Stimulated activated CD4-positive, alpha-beta T cell treated with anti-CD3 and anti-CD28 coated beads, Interleukin-2, amount 100 ng/mL, for 4 hours (primary cell): ENCODE results near the gene ENKUR.

Source experiments
- DNase-seq: peaks from one replicate; pipeline ENCODE4 v3.0.0-alpha.2; 2020; ENCODE audit warnings: low read depth

The ENKUR gene

GRCh38 chr10:25015828-25016375 is at the start of gene ENKUR:
Gene ENKUR, minus strand, starts transcription at chr10:25016158. Its CDS starts 222 bp downstream, at chr10:25015936.
- peak; percentile 92 for DNase-seq

DNA sequence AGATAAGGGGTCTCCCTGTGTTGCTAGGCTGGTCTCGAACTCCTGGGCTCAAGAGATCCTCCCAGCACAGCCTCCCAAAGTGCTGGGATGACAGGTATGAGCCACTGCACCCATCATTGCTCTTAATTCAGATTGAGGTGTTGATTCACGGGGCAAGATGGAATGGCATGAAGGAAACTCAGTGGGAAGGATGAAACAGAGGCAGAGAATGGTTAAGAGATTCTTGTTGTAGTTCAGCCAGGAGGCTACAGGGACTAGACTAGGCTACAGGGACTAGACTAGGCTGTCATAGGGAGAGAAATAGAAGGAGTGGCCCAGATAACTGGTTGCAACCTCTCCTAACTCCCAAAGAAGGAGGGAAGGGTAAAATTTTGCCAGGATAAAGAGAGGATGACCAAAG is 48.4 kb upstream of the ENKUR start:
- DNase-seq: no peak

DNA sequence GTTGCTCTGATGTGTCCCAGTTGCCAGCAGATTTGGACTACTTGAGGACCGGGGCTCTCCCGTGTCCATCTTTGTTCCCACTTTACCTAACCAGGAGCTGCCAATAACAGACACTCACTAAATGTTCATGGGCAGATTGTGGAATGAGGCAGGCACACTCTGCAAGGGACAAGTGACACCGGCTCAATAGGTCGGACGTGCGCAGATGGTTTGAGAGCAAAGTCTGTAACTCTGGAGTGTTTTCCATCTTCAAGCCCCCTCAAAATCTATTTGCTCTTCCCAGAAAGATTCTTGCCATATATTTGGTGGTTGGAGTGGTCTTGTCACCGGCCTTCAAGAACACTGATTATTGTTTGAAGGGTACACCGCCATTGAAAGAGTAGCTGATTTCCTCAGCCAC is 47.7 kb upstream of the ENKUR start:
- DNase-seq: no peak

DNA sequence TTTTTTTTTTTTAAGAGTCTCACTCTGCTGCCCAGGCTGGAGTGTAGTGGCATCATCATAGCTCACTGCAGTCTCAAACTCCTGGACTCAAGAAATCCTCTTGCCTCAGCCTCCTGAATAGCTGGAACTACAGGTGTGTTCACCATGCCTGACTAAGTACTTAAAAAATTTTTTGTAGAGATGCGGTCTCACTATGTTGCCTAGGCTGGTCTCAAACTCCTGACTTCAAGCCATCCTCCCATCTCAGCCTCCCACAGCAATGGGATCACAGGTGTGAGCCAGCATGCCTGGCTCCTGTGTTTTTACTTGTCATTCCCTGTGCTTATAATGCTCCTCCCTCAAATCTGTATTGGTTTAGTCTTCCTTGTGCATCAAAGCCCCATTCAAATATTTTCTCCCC is 47.2 kb upstream of the ENKUR start:
- no peak for DNase-seq

GRCh38 chr10:25061711-25062449 is 45.9 kb upstream of the ENKUR start:
- DNase-seq: no peak

DNA sequence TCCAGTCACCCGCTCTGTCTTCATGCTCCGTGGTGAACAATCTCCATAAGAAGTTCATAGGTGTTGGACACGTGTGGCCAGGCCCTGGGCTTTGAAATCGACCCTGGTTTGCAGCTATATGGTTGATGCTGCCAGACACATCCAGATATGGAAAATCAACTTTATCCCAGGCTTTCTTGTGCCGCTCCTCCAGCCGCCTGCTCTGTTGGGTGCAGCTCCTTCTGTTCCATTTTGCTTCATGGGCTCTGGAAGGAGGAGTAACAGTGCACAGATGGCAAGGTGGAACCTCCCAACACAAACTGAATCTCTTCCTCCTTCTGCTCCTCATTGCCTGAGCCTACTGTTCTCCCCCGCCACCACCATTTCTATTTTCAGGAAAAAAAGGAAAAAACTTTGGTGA is 45.2 kb upstream of the ENKUR start:
- DNase-seq: no peak

DNA sequence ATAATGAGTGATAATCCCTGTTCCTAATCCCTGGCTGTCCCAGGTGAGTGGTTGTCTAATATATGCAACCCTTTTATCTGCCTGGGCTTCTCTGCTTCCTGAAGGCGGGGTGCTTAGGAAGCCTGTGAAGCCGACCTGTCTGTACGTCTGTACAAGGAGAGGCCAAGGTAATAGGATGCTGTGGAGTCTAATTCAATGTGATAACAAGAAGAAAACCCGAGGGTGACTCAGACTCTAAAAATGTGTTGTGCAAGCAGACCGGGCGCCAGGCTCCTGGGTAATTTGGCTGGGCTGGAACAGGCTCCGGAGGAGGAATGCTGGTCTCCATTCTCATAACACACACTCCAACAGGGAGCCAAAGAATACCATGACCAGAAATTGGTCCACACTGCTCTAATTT is 44.0 kb upstream of the ENKUR start:
- no peak for DNase-seq

GRCh38 chr10:25057886-25058285 is 41.9 kb upstream of the ENKUR start:
- DNase-seq: no peak

- no peak for DNase-seq
Measured at GRCh38 chr10:25056726-25057125, 40.8 kb upstream of the ENKUR start.

- no peak for DNase-seq
Measured at GRCh38 chr10:25052012-25052411, 36.1 kb upstream of the ENKUR start.

GRCh38 chr10:25050402-25050801 is 34.4 kb upstream of the ENKUR start:
- DNase-seq: no peak

DNA sequence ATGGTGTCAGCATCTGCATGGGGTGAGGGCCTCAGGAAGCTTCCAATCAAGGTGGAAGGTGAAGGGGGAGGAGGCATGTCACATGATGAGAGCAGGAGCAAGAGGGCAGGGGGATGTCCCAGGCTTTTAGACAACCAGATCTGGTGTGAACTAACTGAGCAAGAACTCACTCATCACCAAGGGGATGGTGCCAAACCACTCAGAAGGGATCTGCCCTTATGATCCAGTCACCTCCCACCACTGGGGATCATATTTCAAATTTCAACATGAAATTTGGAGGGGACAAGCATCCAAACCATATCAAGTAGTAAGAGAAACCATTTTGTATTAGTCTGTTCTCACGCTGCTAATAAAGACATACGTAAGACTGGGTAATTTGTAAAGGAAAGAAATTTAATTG is 34.0 kb upstream of the ENKUR start:
- no peak for DNase-seq

- no peak for DNase-seq
Measured at GRCh38 chr10:25048450-25048849, 32.5 kb upstream of the ENKUR start.

DNA sequence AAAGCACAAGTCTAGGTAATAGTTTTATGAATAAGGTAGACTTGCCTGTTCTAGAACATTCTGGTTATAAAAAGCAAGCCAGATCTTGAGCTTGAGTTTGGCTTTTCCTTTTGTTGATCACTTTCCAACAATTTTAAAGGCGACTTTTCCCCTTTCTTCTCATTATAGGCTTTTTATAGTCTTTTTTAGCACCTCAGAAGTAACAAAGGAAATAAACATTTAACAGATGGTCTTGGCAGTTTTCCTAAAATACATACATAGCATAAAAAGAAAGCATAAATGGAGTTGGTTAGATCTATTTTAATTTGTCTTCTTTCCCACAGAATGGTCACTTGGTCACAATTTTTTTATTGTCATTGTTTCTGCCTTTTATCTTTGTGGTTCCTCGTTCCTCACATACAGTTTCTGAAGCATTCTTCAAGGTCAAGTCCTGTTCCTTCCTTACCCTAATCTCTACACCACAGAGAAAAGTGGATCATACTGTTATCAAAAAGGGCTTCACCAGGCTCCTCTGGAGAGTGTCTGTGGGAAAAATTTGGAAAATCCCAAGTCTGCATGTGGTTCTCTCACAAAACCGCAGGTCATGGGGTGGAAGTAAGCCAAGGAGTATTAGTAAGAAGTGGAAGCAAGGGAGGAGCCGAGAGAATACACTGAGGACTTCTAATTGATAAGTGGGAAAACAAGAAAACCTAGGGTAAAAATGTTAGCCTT is 31.8 kb upstream of the ENKUR start:
- DNase-seq: no peak

GRCh38 chr10:25047088-25047487 is 31.1 kb upstream of the ENKUR start:
- DNase-seq: no peak

GRCh38 chr10:25046641-25047040 is 30.7 kb upstream of the ENKUR start:
- no peak for DNase-seq

GRCh38 chr10:25039531-25039930 is 23.6 kb upstream of the ENKUR start:
- no peak for DNase-seq

GRCh38 chr10:25038325-25038724 is 22.4 kb upstream of the ENKUR start:
- DNase-seq: no peak

DNA sequence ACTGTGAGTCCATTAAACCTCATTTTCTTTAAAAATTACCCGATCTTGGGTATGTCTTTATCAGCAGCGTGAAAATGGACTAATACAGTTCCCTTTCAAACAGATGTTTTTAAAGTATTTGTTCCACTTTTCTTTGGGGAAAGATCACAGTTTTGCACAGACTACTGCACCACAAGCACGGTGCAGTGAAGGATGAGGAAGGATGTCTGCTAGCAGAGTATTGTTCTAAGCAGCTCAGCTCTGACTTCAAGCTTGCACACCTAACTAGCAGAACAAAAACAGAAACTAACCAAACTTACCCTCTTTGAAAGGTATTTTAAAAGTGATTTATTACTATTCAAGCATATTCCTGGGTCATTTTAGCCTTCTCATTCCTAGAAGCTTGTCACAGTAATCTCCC is 20.4 kb upstream of the ENKUR start:
- no peak for DNase-seq

DNA sequence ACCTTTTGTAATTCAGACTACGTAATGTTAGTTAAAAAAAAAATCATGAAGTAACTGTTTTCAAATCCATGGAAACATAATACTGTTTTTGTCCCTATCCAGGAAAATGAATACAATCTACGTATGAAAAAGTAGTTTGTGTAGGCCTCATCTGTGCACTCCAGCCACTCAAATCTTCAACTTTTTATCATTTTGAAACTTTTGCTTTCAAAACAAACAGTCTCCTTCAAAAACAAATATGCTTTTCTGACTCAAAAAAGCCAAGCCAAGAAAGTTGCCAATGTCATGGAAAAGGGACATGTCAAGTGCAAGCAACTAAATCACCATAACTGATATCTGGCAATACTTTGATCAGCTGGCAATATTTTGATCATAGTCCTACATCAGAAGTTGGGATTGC is 13.6 kb upstream of the ENKUR start:
- DNase-seq: no peak

GRCh38 chr10:25028711-25029110 is 12.8 kb upstream of the ENKUR start:
- DNase-seq: no peak

- no peak for DNase-seq
Measured at GRCh38 chr10:25026463-25026862, 10.5 kb upstream of the ENKUR start.

DNA sequence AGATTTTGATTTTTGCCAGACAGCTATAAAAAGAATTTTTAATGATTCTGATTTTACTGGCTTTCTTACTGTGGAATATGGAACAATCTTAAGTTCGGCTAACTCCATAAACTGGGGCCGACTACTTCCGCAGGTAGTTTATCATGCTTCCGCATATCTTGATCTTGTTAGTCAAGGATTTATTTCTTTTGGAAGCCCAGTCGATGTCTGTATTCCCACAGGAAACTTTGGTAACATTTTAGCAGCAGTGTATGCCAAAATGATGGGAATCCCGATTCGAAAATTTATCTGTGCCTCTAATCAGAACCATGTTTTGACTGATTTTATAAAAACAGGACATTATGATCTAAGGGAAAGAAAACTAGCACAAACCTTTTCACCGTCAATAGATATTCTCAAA is 8.6 kb upstream of the ENKUR start:
- no peak for DNase-seq

GRCh38 chr10:25023278-25023677 is 7.3 kb upstream of the ENKUR start:
- no peak for DNase-seq
